GM23338 (cell line): Measurements from ENCODE around the gene PPP5C. TPM values are rescaled to one million over a fixed set of nuclear protein-coding genes. Genes with fewer than 3 reads are reported as not detected.

Source experiments
- ATAC-seq: fragments of 200-7000 bp; cut with Tn5 transposase; 3 replicates; pipeline ENCODE4 v1.9.1; 2020
- DNase-seq: peaks from one replicate; pipeline ENCODE4 v3.0.0-alpha.2; 2015; ENCODE audit warnings: low spot score
- H2AFZ ChIP-seq: fragments of 200-600 bp; sonication (generic); 2 replicates; pipeline ENCODE4 v1.8.0; 2016; ENCODE audit warnings: antibody characterized with exemption, mild to moderate bottlenecking, moderate library complexity
- H3F3A ChIP-seq: fragments of 200-600 bp; sonication (generic); replicated peaks from 2 replicates; pipeline ENCODE4 v1.8.0; 2017; ENCODE audit warnings: antibody characterized with exemption, mixed run types, low read depth
- H3K27ac ChIP-seq: fragments of 200-600 bp; sonication (generic); 2 replicates; pipeline ENCODE4 v1.6.1; 2016; ENCODE audit warnings: low read depth
- H3K27me3 ChIP-seq: fragments of 200-600 bp; sonication (generic); 2 replicates; pipeline ENCODE4 v1.8.0; 2016; ENCODE audit warnings: mild to moderate bottlenecking, mixed run types, moderate library complexity; ENCODE audit not compliant: insufficient read depth
- H3K36me3 ChIP-seq: fragments of 200-600 bp; sonication (generic); 2 replicates; pipeline ENCODE4 v1.8.0; 2016; ENCODE audit warnings: mild to moderate bottlenecking; ENCODE audit not compliant: insufficient read depth
- H3K4me1 ChIP-seq: fragments of 200-600 bp; sonication (generic); 2 replicates; pipeline ENCODE4 v1.8.0; 2016; ENCODE audit warnings: mild to moderate bottlenecking, moderate library complexity; ENCODE audit not compliant: insufficient read depth
- H3K4me2 ChIP-seq: fragments of 200-600 bp; sonication (generic); 2 replicates; pipeline ENCODE4 v1.7.1; 2017; ENCODE audit warnings: mixed run types
- H3K4me3 ChIP-seq: fragments of 200-600 bp; sonication (generic); 2 replicates; pipeline ENCODE4 v1.6.1; 2016; ENCODE audit warnings: mixed run types
- H3K79me2 ChIP-seq: fragments of 200-600 bp; sonication (generic); replicated peaks from 2 replicates; pipeline ENCODE4 v1.8.0; 2017; ENCODE audit warnings: mild to moderate bottlenecking; ENCODE audit not compliant: insufficient read depth
- H3K9me2 ChIP-seq: fragments of 200-600 bp; sonication (generic); 2 replicates; pipeline ENCODE4 v1.8.0; 2017; ENCODE audit not compliant: insufficient read depth
- H4K20me1 ChIP-seq: fragments of 200-600 bp; sonication (generic); replicated peaks from 2 replicates; pipeline ENCODE4 v1.8.0; 2017; ENCODE audit warnings: mild to moderate bottlenecking; ENCODE audit not compliant: insufficient read depth
- H3K27ac Mint-ChIP-seq: 2 replicates; pipeline ENCODE4 v1.8.0; 2020; ENCODE audit warnings: inconsistent platforms, mild to moderate bottlenecking, moderate library complexity, mixed read lengths
- H3K27me3 Mint-ChIP-seq: 3 replicates; pipeline ENCODE4 v1.8.0; 2022; ENCODE audit warnings: low read depth, mild to moderate bottlenecking, moderate library complexity, mixed read lengths, inconsistent platforms; ENCODE audit not compliant: insufficient read depth, poor library complexity
- H3K36me3 Mint-ChIP-seq: 3 replicates; pipeline ENCODE4 v1.8.0; 2021; ENCODE audit warnings: low read depth, mild to moderate bottlenecking, inconsistent platforms, moderate library complexity, mixed read lengths
- H3K4me1 Mint-ChIP-seq: 3 replicates; pipeline ENCODE4 v1.8.0; 2020; ENCODE audit warnings: mild to moderate bottlenecking, inconsistent platforms, mixed read lengths
- H3K4me3 Mint-ChIP-seq: 3 replicates; pipeline ENCODE4 v1.8.0; 2021; ENCODE audit warnings: moderate library complexity, mild to moderate bottlenecking, inconsistent platforms, mixed read lengths
- H3K9me3 Mint-ChIP-seq: 3 replicates; pipeline ENCODE4 v1.8.0; 2020; ENCODE audit warnings: moderate library complexity, mild to moderate bottlenecking, inconsistent platforms, mixed read lengths
- CREB1 ChIP-seq: fragments of 250-450 bp; sonication (Bioruptor Pico); IDR thresholded peaks from 2 replicates; pipeline ENCODE4 v1.5.0; 2020; ENCODE audit warnings: low read depth, mild to moderate bottlenecking, moderate library complexity
- EZH2 ChIP-seq: fragments of 200-600 bp; sonication (generic); IDR thresholded peaks from one replicate; pipeline ENCODE4 v1.8.0; 2017; ENCODE audit warnings: antibody characterized with exemption, mild to moderate bottlenecking, low read depth; ENCODE audit not compliant: unreplicated experiment
- EZH2phosphoT487 ChIP-seq: fragments of 200-600 bp; sonication (generic); IDR thresholded peaks from one replicate; pipeline ENCODE4 v1.8.1; 2018; ENCODE audit warnings: antibody characterized with exemption; ENCODE audit not compliant: unreplicated experiment
- JUNB ChIP-seq: IDR thresholded peaks from one replicate; pipeline ENCODE4 v1.6.1; 2016; ENCODE audit warnings: antibody characterized with exemption; ENCODE audit not compliant: unreplicated experiment
- NANOG ChIP-seq: IDR thresholded peaks from 2 replicates; pipeline ENCODE4 v1.6.1; 2016; ENCODE audit warnings: antibody characterized with exemption, borderline replicate concordance
- POLR2AphosphoS5 ChIP-seq: IDR thresholded peaks from 2 replicates; pipeline ENCODE4 v1.6.1; 2016; ENCODE audit warnings: antibody characterized with exemption, low read depth
- STAT1 ChIP-seq: IDR thresholded peaks from one replicate; pipeline ENCODE4 v1.6.1; 2016; ENCODE audit warnings: antibody characterized with exemption; ENCODE audit not compliant: unreplicated experiment
- ZNF114 ChIP-seq: fragments of 250-450 bp; sonication (Bioruptor Pico); IDR thresholded peaks from 2 replicates; pipeline ENCODE4 v1.5.0; 2020; ENCODE audit warnings: mild to moderate bottlenecking, moderate library complexity
- ZNF331 ChIP-seq: fragments of 250-450 bp; sonication (Bioruptor Pico); IDR thresholded peaks from 2 replicates; pipeline ENCODE4 v1.5.0; 2020; ENCODE audit warnings: low read depth, mild to moderate bottlenecking, moderate library complexity
- polyA plus RNA-seq: library from polyadenylated mRNA; unstranded; fragments of >200 nt; fragmentation: Nextera tagmentation; extraction: Ambion mirVana; gene quantifications from 2 replicates; pipeline ENCODE4 v1.2.1, GENCODE V29; 2016
- total RNA-seq: library from RNA; depleted of rRNA; stranded (reverse); fragments of >200 nt; shearing (Covaris generic); gene quantifications from 2 replicates; pipeline ENCODE4 v1.2.3, GENCODE V29; 2014
- TF ChIP-seq, protein P1 (sequence below): IDR thresholded peaks from one replicate; pipeline ENCODE4 v1.6.1; 2018; ENCODE audit warnings: antibody characterized with exemption; ENCODE audit not compliant: unreplicated experiment
- TF ChIP-seq, protein P2 (sequence below): IDR thresholded peaks from 2 replicates; pipeline ENCODE4 v1.6.1; 2016; ENCODE audit warnings: antibody characterized with exemption
- TF ChIP-seq, protein P3 (sequence below): fragments of 250-450 bp; sonication (Bioruptor Pico); IDR thresholded peaks from 2 replicates; pipeline ENCODE4 v1.5.0; 2020; ENCODE audit warnings: mild to moderate bottlenecking, moderate library complexity
- TF ChIP-seq, protein P4 (sequence below), 2 experiments: fragments of 200-600 bp in 1 of 2; sonication (generic) in 1 of 2; conservative IDR thresholded peaks; 2 replicates each; pipeline versions ENCODE4 v1.5.1 to v1.6.1; 2016 to 2017; ENCODE audit warnings: antibody characterized with exemption in 2 of 2, low read depth in 2 of 2, mild to moderate bottlenecking in 2 of 2, moderate library complexity in 1 of 2

The PPP5C gene
- total and polyA plus RNA-seq, 2 experiments from 2014 or later = 51.6 to 123 TPM

DNA sequence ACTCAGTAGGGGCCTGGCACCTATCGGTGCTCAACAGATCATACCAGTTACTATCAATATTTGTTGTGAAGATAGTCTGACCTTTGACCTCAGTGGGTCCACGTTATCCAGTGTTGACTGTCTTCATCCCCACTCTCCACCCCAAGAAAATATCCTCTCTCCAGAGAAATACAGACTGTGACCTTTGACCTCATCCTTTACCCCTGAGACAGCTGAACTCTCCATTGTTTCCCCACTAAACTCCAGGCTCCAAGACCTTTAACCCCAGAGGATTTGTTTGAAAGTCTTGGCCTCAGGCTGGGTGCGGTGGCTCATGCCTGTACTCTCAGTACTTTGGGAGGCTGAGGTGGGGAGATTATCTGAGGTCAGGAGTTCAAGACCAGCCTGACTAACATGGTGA lies 22.6 kb upstream of the PPP5C start (continued):
- TF ChIP-seq EZH2 (no peak), CREB1 (CRISPR knock-in tag) (no peak)

DNA sequence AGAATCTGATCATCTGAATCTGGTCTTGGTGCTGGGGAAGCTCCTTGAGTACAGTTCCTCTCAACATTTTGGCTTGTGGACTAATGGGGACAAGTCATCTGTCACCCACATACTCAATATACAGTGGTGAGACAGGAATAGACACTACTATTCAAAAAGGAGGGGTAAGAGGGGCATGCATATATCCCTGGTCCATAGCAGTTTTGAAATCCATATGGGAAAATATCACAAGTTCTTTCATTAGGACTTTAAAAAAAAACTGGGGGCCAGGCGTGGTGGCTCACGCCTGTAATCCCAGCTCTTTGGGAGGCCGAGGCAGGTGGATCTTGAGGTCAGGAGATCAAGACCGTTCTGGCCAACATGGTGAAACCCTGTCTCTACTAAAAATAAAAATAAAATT lies 20.3 kb upstream of the PPP5C start:
- Histone ChIP-seq H3F3A (no peaks in the 10 kb centered on the region), H3K4me1 (no peaks in the 10 kb centered on the region), H3K4me3 (no peak overlapping the region), H3K79me2 (no peaks in the 10 kb centered on the region), H3K9me2 (peaks cover 12% of the 10 kb centered on the region; the same call in 1 of the 2 replicates), H3K36me3 (peaks cover 38% of the 10 kb centered on the region), H3K4me2 (no peak overlapping the region), H3K27ac (no peak overlapping the region), H2AFZ (no peak overlapping the region), H4K20me1 (no peaks in the 10 kb centered on the region), H3K27me3 (no peaks in the 10 kb centered on the region)
- H3K27ac Mint-ChIP-seq = no peak overlapping the region
- no peak for DNase-seq
- H3K4me1 Mint-ChIP-seq = no peaks in the 10 kb centered on the region
- H3K9me3 Mint-ChIP-seq = peaks cover 32% of the 10 kb centered on the region
- no peak overlapping the region for H3K4me3 Mint-ChIP-seq
- ATAC-seq = no peak
- H3K36me3 Mint-ChIP-seq = peaks cover 85% of the 10 kb centered on the region
- H3K27me3 Mint-ChIP-seq = no peaks in the 10 kb centered on the region
- TF ChIP-seq ZNF114 (CRISPR knock-in tag) = no peak
- TF ChIP-seq CREB1 (CRISPR knock-in tag) = no peak
- no peak for TF ChIP-seq POLR2AphosphoS5
- no peak for TF ChIP-seq NANOG
- TF ChIP-seq, protein P1, sequence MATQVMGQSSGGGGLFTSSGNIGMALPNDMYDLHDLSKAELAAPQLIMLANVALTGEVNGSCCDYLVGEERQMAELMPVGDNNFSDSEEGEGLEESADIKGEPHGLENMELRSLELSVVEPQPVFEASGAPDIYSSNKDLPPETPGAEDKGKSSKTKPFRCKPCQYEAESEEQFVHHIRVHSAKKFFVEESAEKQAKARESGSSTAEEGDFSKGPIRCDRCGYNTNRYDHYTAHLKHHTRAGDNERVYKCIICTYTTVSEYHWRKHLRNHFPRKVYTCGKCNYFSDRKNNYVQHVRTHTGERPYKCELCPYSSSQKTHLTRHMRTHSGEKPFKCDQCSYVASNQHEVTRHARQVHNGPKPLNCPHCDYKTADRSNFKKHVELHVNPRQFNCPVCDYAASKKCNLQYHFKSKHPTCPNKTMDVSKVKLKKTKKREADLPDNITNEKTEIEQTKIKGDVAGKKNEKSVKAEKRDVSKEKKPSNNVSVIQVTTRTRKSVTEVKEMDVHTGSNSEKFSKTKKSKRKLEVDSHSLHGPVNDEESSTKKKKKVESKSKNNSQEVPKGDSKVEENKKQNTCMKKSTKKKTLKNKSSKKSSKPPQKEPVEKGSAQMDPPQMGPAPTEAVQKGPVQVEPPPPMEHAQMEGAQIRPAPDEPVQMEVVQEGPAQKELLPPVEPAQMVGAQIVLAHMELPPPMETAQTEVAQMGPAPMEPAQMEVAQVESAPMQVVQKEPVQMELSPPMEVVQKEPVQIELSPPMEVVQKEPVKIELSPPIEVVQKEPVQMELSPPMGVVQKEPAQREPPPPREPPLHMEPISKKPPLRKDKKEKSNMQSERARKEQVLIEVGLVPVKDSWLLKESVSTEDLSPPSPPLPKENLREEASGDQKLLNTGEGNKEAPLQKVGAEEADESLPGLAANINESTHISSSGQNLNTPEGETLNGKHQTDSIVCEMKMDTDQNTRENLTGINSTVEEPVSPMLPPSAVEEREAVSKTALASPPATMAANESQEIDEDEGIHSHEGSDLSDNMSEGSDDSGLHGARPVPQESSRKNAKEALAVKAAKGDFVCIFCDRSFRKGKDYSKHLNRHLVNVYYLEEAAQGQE = no peak
- TF ChIP-seq ZNF331 (CRISPR knock-in tag) = no peak
- TF ChIP-seq, protein P2, sequence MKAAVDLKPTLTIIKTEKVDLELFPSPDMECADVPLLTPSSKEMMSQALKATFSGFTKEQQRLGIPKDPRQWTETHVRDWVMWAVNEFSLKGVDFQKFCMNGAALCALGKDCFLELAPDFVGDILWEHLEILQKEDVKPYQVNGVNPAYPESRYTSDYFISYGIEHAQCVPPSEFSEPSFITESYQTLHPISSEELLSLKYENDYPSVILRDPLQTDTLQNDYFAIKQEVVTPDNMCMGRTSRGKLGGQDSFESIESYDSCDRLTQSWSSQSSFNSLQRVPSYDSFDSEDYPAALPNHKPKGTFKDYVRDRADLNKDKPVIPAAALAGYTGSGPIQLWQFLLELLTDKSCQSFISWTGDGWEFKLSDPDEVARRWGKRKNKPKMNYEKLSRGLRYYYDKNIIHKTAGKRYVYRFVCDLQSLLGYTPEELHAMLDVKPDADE = no peak
- no peak for TF ChIP-seq EZH2phosphoT487
- TF ChIP-seq STAT1 = no peak
- TF ChIP-seq, protein P3, sequence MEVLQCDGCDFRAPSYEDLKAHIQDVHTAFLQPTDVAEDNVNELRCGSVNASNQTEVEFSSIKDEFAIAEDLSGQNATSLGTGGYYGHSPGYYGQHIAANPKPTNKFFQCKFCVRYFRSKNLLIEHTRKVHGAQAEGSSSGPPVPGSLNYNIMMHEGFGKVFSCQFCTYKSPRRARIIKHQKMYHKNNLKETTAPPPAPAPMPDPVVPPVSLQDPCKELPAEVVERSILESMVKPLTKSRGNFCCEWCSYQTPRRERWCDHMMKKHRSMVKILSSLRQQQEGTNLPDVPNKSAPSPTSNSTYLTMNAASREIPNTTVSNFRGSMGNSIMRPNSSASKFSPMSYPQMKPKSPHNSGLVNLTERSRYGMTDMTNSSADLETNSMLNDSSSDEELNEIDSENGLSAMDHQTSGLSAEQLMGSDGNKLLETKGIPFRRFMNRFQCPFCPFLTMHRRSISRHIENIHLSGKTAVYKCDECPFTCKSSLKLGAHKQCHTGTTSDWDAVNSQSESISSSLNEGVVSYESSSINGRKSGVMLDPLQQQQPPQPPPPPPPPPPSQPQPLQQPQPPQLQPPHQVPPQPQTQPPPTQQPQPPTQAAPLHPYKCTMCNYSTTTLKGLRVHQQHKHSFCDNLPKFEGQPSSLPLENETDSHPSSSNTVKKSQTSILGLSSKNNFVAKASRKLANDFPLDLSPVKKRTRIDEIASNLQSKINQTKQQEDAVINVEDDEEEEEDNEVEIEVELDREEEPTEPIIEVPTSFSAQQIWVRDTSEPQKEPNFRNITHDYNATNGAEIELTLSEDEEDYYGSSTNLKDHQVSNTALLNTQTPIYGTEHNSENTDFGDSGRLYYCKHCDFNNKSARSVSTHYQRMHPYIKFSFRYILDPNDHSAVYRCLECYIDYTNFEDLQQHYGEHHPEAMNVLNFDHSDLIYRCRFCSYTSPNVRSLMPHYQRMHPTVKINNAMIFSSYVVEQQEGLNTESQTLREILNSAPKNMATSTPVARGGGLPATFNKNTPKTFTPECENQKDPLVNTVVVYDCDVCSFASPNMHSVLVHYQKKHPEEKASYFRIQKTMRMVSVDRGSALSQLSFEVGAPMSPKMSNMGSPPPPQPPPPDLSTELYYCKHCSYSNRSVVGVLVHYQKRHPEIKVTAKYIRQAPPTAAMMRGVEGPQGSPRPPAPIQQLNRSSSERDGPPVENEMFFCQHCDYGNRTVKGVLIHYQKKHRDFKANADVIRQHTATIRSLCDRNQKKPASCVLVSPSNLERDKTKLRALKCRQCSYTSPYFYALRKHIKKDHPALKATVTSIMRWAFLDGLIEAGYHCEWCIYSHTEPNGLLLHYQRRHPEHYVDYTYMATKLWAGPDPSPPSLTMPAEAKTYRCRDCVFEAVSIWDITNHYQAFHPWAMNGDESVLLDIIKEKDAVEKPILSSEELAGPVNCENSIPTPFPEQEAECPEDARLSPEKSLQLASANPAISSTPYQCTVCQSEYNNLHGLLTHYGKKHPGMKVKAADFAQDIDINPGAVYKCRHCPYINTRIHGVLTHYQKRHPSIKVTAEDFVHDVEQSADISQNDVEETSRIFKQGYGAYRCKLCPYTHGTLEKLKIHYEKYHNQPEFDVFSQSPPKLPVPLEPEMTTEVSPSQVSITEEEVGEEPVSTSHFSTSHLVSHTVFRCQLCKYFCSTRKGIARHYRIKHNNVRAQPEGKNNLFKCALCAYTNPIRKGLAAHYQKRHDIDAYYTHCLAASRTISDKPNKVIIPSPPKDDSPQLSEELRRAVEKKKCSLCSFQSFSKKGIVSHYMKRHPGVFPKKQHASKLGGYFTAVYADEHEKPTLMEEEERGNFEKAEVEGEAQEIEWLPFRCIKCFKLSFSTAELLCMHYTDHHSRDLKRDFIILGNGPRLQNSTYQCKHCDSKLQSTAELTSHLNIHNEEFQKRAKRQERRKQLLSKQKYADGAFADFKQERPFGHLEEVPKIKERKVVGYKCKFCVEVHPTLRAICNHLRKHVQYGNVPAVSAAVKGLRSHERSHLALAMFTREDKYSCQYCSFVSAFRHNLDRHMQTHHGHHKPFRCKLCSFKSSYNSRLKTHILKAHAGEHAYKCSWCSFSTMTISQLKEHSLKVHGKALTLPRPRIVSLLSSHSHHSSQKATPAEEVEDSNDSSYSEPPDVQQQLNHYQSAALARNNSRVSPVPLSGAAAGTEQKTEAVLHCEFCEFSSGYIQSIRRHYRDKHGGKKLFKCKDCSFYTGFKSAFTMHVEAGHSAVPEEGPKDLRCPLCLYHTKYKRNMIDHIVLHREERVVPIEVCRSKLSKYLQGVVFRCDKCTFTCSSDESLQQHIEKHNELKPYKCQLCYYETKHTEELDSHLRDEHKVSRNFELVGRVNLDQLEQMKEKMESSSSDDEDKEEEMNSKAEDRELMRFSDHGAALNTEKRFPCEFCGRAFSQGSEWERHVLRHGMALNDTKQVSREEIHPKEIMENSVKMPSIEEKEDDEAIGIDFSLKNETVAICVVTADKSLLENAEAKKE (CRISPR knock-in tag) = no peak
- TF ChIP-seq, protein P4, sequence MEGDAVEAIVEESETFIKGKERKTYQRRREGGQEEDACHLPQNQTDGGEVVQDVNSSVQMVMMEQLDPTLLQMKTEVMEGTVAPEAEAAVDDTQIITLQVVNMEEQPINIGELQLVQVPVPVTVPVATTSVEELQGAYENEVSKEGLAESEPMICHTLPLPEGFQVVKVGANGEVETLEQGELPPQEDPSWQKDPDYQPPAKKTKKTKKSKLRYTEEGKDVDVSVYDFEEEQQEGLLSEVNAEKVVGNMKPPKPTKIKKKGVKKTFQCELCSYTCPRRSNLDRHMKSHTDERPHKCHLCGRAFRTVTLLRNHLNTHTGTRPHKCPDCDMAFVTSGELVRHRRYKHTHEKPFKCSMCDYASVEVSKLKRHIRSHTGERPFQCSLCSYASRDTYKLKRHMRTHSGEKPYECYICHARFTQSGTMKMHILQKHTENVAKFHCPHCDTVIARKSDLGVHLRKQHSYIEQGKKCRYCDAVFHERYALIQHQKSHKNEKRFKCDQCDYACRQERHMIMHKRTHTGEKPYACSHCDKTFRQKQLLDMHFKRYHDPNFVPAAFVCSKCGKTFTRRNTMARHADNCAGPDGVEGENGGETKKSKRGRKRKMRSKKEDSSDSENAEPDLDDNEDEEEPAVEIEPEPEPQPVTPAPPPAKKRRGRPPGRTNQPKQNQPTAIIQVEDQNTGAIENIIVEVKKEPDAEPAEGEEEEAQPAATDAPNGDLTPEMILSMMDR (conservative IDR thresholded peaks at IDR 0.05; ENCODE audit: low read depth in 2 of 2) = no peak
- TF ChIP-seq JUNB = no peak
- TF ChIP-seq EZH2 = no peak
